ENCODE measurements around the gene SYNJ2. TPM values are rescaled to one million over a fixed set of nuclear protein-coding genes. Genes with fewer than 3 reads are reported as not detected.

SYNJ2 gene
- total RNA-seq, 1 experiment from 2014 or later: 29.1 TPM

DNA sequence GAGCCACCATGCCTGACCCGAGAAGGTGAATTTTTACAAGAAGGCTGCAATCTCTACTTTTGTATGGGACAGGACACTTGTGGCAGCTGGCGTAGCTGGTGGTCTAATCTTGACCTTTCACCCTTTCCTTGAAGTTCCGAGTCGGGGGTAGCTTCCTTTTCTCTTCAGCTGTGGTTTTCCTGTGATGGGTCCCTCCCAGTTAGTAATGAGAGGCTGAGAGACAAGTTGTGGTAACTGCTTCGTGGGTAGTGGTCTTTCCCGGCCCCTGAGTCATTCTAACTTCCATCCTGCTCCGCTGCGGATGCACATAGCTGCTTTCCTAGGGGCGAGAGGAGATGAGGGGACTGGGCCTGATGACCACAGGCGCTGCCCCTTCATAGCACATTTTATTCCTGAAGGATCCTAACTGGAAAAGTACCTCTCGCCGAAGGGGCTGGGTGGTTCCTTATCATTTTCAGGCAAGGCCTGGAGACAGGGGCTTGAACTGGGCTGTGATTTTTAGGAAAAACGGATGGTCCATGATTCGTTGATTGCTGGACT is 3.1 kb downstream of the SYNJ2 start:
- Mint-ChIP-seq H3K4me1 (ENCODE audit: low read depth, unreplicated experiment) (peaks cover 45% of the 10 kb centered on the region), H3K27me3 (ENCODE audit: unreplicated experiment) (no peaks in the 10 kb centered on the region), H3K27ac (ENCODE audit: unreplicated experiment) (no peak overlapping the region), H3K9me3 (ENCODE audit: low read depth, unreplicated experiment) (no peaks in the 10 kb centered on the region), H3K36me3 (ENCODE audit: insufficient read depth, unreplicated experiment) (peaks cover 37% of the 10 kb centered on the region), H3K4me3 (ENCODE audit: low read depth, unreplicated experiment) (no peak overlapping the region)
- CTCF ChIA-PET: no interaction called here
- no TSS peak for BruUV-seq (replicated peaks)
- intact Hi-C loops (cut with micrococcal nuclease; ENCODE audit: unreplicated experiment): no loop called here
- DNase-seq: no peak
- TF ChIP-seq, protein P1, sequence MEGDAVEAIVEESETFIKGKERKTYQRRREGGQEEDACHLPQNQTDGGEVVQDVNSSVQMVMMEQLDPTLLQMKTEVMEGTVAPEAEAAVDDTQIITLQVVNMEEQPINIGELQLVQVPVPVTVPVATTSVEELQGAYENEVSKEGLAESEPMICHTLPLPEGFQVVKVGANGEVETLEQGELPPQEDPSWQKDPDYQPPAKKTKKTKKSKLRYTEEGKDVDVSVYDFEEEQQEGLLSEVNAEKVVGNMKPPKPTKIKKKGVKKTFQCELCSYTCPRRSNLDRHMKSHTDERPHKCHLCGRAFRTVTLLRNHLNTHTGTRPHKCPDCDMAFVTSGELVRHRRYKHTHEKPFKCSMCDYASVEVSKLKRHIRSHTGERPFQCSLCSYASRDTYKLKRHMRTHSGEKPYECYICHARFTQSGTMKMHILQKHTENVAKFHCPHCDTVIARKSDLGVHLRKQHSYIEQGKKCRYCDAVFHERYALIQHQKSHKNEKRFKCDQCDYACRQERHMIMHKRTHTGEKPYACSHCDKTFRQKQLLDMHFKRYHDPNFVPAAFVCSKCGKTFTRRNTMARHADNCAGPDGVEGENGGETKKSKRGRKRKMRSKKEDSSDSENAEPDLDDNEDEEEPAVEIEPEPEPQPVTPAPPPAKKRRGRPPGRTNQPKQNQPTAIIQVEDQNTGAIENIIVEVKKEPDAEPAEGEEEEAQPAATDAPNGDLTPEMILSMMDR (IDR thresholded peaks at IDR 0.05; ENCODE audit: unreplicated experiment): no peak

DNA sequence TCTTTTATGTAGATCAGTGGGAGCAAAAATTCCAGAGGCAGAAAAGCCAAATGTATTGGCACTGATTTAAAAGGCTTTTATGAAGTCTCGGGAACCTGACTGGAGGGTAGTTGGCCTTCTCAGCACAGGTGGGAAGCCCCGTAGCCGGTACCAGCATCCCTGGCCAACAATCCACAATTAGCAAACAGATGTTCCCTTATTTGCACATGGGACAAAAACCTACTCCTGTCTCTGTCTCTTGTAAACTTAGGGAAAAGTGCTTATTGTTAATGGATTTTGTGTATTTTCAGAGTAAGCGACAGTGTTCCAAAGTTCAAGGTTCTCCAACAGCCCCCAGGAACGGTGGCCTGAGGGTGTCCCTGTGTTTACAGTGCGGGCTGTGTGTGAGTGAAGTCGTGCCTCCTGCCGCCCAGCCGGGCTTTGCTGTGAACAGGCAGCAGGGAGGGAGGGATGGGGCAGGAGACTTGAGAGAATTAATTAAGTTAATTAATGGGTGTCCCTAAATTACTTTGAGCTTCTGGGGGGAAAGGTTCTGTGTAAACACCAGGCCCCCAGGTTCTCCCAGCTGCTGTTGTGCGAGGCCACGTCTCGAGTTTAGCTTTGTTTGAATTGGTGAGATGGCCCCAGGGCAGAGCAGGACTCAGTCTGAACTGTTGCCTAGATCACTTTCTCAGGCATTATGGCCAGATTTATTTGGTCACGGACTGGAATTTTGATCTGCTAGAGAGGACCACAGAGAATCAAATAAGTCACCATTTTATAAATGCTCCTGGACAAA is 3.9 kb downstream of the SYNJ2 start:
- H3K4me1 Mint-ChIP-seq (ENCODE audit: low read depth, unreplicated experiment): peaks cover 45% of the 10 kb centered on the region
- peaks cover 37% of the 10 kb centered on the region for H3K36me3 Mint-ChIP-seq (ENCODE audit: insufficient read depth, unreplicated experiment)
- TF ChIP-seq, protein P1 (IDR thresholded peaks at IDR 0.05; ENCODE audit: unreplicated experiment): no peak
- no peaks in the 10 kb centered on the region for H3K9me3 Mint-ChIP-seq (ENCODE audit: low read depth, unreplicated experiment)
- BruUV-seq (replicated peaks): no TSS peak
- H3K27me3 Mint-ChIP-seq (ENCODE audit: unreplicated experiment): no peaks in the 10 kb centered on the region
- no peak for DNase-seq
- peak overlapping the region; percentile 32 for H3K4me3 Mint-ChIP-seq (ENCODE audit: low read depth, unreplicated experiment)
- CTCF ChIA-PET: interaction anchor here (0.7 kb wide), 1 partner anchor 15 kb away, joined by 3 read pairs; no protein-coding TSS in a partner anchor
- intact Hi-C loops (cut with micrococcal nuclease; ENCODE audit: unreplicated experiment): loop anchor here (2.0 kb wide), 1 partner anchor 49 kb away; no protein-coding TSS in a partner anchor
- H3K27ac Mint-ChIP-seq (ENCODE audit: unreplicated experiment): no peak overlapping the region

DNA sequence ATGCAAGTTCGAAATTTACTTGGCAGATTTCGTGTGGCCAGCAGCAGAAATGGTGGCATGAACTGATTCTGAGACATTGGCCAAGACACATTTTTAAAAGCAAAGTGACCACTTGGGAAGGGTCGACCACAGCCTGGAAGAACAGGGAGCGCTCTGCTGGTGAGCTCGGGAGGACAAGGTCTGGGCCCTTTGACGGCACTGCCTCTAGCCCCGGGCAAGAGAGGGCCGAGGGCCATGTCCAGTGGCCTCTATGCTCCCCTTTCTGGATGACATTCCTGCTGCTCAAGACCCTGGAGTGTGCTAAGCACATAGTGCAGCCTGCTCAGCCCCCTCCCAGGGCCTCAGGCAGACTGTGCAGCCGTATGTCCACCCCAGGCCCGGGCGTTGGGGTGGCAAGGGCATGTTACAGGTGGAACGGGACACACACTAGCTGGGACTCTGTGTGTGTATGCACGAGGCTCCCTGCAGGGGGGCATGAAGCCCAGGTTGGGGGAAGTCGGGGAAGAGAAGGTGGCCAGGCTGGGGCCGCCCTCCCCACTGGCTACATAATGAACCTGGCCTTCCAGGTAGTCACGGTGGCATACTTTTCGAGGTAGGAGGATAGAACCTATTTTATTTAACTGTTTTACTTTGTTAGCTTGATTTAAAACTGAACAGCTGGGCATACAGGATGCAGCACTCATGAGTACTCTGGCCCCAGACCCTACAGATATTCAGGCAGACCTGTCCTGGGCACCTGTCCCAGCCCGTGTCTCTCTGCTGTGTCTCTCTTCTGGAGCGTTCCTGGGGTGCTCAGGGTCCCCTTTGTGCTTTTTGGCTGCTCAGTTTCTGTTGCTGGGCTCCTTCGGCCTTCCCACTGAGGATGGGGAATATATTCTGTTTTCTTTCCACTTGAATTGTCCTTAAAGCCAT is 6.4 kb downstream of the SYNJ2 start:
- Mint-ChIP-seq H3K9me3 (ENCODE audit: low read depth, unreplicated experiment) (no peaks in the 10 kb centered on the region), H3K27ac (ENCODE audit: unreplicated experiment) (no peak overlapping the region), H3K36me3 (ENCODE audit: insufficient read depth, unreplicated experiment) (peaks cover 16% of the 10 kb centered on the region), H3K27me3 (ENCODE audit: unreplicated experiment) (no peaks in the 10 kb centered on the region), H3K4me3 (ENCODE audit: low read depth, unreplicated experiment) (no peak overlapping the region), H3K4me1 (ENCODE audit: low read depth, unreplicated experiment) (peaks cover 46% of the 10 kb centered on the region)
- BruUV-seq (replicated peaks): no TSS peak
- no peak for DNase-seq
- intact Hi-C loops (cut with micrococcal nuclease; ENCODE audit: unreplicated experiment): loop anchor here (2.0 kb wide), 1 partner anchor 47 kb away; no protein-coding TSS in a partner anchor
- CTCF ChIA-PET: no interaction called here
- TF ChIP-seq, protein P1 (IDR thresholded peaks at IDR 0.05; ENCODE audit: unreplicated experiment): no peak

DNA sequence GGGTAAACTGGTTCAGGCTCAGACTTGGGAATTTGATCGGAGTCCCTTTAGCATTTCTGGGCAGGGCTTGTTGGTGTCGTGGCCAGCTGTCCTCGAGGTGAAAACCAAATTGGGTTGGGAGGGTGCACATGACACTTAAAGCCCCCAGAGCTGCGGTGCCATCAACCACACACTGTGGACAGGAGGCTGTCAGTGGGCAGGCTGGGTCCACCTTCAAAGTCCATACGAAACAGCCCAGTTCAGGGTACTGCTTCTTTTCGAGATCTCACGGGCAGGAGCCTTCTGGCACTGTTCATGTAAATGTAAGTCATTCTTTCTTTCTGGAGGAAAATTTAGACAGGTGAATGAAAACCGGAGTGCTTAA is 7.0 kb downstream of the SYNJ2 start:
- Mint-ChIP-seq H3K27me3 (ENCODE audit: unreplicated experiment) (no peaks in the 10 kb centered on the region), H3K36me3 (ENCODE audit: insufficient read depth, unreplicated experiment) (peaks cover 13% of the 10 kb centered on the region), H3K9me3 (ENCODE audit: low read depth, unreplicated experiment) (no peaks in the 10 kb centered on the region), H3K4me1 (ENCODE audit: low read depth, unreplicated experiment) (peaks cover 44% of the 10 kb centered on the region), H3K4me3 (ENCODE audit: low read depth, unreplicated experiment) (no peak overlapping the region), H3K27ac (ENCODE audit: unreplicated experiment) (no peak overlapping the region)
- TF ChIP-seq, protein P1 (IDR thresholded peaks at IDR 0.05; ENCODE audit: unreplicated experiment): no peak
- intact Hi-C loops (cut with micrococcal nuclease; ENCODE audit: unreplicated experiment): no loop called here
- no peak for DNase-seq
- CTCF ChIA-PET: interaction anchor here (1.2 kb wide), 1 partner anchor 15 kb away, joined by 4 read pairs; no protein-coding TSS in a partner anchor
- no TSS peak for BruUV-seq (replicated peaks)

All from Calu3 (cell line).